WTC11 (cell line): ENCODE data around the gene STOM. TPM values are rescaled to one million over a fixed set of nuclear protein-coding genes. Genes with fewer than 3 reads are reported as not detected.

Experiments
- ATAC-seq: fragments of 200-7000 bp; cut with Tn5 transposase; 2 replicates; pipeline ENCODE4 v1.10.0; 2021; ENCODE audit warnings: mild to moderate bottlenecking, moderate library complexity
- CTCF ChIA-PET: fragments of 300-600 bp; sonication (Branson Sonifier 250); formaldehyde crosslinking; loops from one replicate; lab custom pipeline; 2021; ENCODE audit warnings: antibody characterized with exemption; lab: Charles Lee
- POLR2A ChIA-PET: fragments of 350-600 bp; sonication (Branson Sonifier 250); formaldehyde crosslinking; loops from one replicate; lab custom pipeline; 2021; ENCODE audit warnings: antibody characterized with exemption; lab: Charles Lee
- DNase-seq: peaks from one replicate; pipeline ENCODE4 v3.0.0; 2021; ENCODE audit warnings: low spot score
- H3K27ac Mint-ChIP-seq: 2 replicates; pipeline ENCODE4 v1.8.0; 2021; ENCODE audit warnings: mixed read lengths
- H3K27me3 Mint-ChIP-seq: 2 replicates; pipeline ENCODE4 v1.8.0; 2021; ENCODE audit warnings: low read depth, mild to moderate bottlenecking, moderate library complexity, mixed read lengths
- H3K36me3 Mint-ChIP-seq: 2 replicates; pipeline ENCODE4 v1.8.0; 2021; ENCODE audit warnings: mixed read lengths
- H3K4me1 Mint-ChIP-seq: 2 replicates; pipeline ENCODE4 v1.8.0; 2022; ENCODE audit warnings: mixed read lengths
- H3K4me3 Mint-ChIP-seq: 2 replicates; pipeline ENCODE4 v1.8.0; 2021; ENCODE audit warnings: mild to moderate bottlenecking, moderate library complexity, mixed read lengths
- H3K9me3 Mint-ChIP-seq: 2 replicates; pipeline ENCODE4 v1.8.0; 2021; ENCODE audit warnings: mixed read lengths
- ATF2 ChIP-seq: sonication (generic); formaldehyde crosslinking; IDR thresholded peaks from 2 replicates; pipeline ENCODE4 v1.8.1; 2022; ENCODE audit warnings: low read depth, missing genetic modification reagents, borderline replicate concordance
- ESRRA ChIP-seq: sonication (generic); formaldehyde crosslinking; IDR thresholded peaks from 2 replicates; pipeline ENCODE4 v1.8.1; 2022; ENCODE audit warnings: mild to moderate bottlenecking, missing genetic modification reagents, borderline replicate concordance
- FOXP4 ChIP-seq: sonication (generic); formaldehyde crosslinking; IDR thresholded peaks from 2 replicates; pipeline ENCODE4 v1.8.0; 2022; ENCODE audit warnings: mild to moderate bottlenecking, missing genetic modification reagents
- OVOL2 ChIP-seq: fragments of 250-450 bp; sonication (Bioruptor Pico); IDR thresholded peaks from 2 replicates; pipeline ENCODE4 v1.9.0; 2021; ENCODE audit warnings: mild to moderate bottlenecking, borderline replicate concordance
- PRRX2 ChIP-seq: fragments of 250-450 bp; sonication (Bioruptor Pico); IDR thresholded peaks from 2 replicates; pipeline ENCODE4 v1.8.0; 2021; ENCODE audit warnings: mild to moderate bottlenecking
- RORB ChIP-seq: fragments of 250-450 bp; sonication (Bioruptor Pico); IDR thresholded peaks from 2 replicates; pipeline ENCODE4 v1.9.0; 2021; ENCODE audit warnings: mild to moderate bottlenecking
- SP1 ChIP-seq: sonication (generic); formaldehyde crosslinking; conservative IDR thresholded peaks from 2 replicates; pipeline ENCODE4 v1.8.1; 2022; ENCODE audit warnings: missing genetic modification reagents
- STAT6 ChIP-seq: sonication (generic); formaldehyde crosslinking; conservative IDR thresholded peaks from 2 replicates; pipeline ENCODE4 v1.8.1; 2023; ENCODE audit warnings: mild to moderate bottlenecking, low read depth, missing genetic modification reagents, moderate library complexity
- TP53 ChIP-seq: sonication (generic); formaldehyde crosslinking; IDR thresholded peaks from 2 replicates; pipeline ENCODE4 v1.8.1; 2023; ENCODE audit warnings: mild to moderate bottlenecking, missing genetic modification reagents
- USF1 ChIP-seq: sonication (generic); formaldehyde crosslinking; IDR thresholded peaks from 2 replicates; pipeline ENCODE4 v1.8.0; 2022; ENCODE audit warnings: mild to moderate bottlenecking, missing genetic modification reagents
- USF2 ChIP-seq: sonication (generic); formaldehyde crosslinking; IDR thresholded peaks from 2 replicates; pipeline ENCODE4 v1.8.1; 2023; ENCODE audit warnings: mild to moderate bottlenecking, missing genetic modification reagents, moderate library complexity
- ZNF281 ChIP-seq: sonication (generic); formaldehyde crosslinking; IDR thresholded peaks from 2 replicates; pipeline ENCODE4 v1.8.0; 2023; ENCODE audit warnings: mild to moderate bottlenecking, missing genetic modification reagents
- ZNF423 ChIP-seq: fragments of 250-450 bp; sonication (Bioruptor Pico); IDR thresholded peaks from 2 replicates; pipeline ENCODE4 v2.1.2; 2022; ENCODE audit warnings: mild to moderate bottlenecking, moderate library complexity
- total RNA-seq: library from RNA; stranded (reverse); gene quantifications from 3 replicates; pipeline ENCODE4 v1.2.3, GENCODE V29; 2021
- TF ChIP-seq, protein P1 (sequence below): fragments of 250-450 bp; sonication (Bioruptor Pico); IDR thresholded peaks from 2 replicates; pipeline ENCODE4 v1.9.0; 2021; ENCODE audit warnings: moderate library complexity, mild to moderate bottlenecking, inconsistent platforms, borderline replicate concordance

STOM gene
- total RNA-seq, 1 experiment from 2014 or later: 32.9 TPM

GRCh38 chr9:121318631-121319382 is 51.2 kb downstream of the STOM start (continued):
- TF ChIP-seq USF2: no peak
- no peak for TF ChIP-seq TP53

DNA sequence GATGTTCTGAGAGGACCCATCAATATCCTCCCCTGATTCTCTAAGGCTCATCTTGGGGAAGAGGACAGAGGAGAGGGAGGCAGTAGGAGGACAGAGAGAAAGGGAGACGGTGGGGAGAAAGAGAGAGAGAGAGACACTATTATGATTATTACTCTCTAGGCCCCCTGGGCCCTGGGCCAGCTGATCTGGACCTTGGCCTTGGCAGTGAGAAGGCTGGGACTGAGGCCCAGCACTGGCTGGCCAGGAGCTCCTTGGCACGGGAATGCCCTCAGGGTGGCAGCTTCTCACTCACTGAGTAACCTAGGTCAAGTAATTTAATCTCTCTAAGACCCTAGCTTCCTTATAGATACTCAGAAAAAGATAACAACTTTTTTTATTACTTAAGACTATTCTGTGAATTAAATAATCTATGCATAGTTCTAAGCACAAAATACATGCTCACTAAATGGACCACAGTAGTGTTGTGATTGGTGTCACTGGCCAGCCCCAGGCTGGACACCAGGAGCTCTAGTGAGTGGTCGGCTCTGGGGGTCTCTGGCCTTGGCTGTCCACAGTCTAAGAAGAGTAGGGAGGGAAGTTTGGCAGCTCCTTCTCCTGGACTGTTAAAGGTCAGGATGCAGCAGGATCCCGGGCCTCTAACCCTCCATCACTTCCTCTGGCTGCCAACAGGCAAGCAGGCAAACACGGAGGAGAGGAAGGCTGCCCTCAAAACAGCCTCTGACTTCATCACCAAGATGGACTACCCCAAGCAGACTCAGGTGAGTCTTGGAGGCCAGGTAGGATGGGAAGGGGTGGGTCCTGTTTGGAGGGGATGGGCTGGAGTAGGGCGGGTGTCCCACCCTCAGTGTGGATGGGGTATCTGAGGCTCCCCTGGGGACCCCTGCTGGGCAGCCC is 52.1 kb downstream of the STOM start:
- DNase-seq: no peak
- H3K9me3 Mint-ChIP-seq: peaks cover 5% of the 10 kb centered on the region; the same call in 1 of the 2 replicates
- TF ChIP-seq, protein P1, sequence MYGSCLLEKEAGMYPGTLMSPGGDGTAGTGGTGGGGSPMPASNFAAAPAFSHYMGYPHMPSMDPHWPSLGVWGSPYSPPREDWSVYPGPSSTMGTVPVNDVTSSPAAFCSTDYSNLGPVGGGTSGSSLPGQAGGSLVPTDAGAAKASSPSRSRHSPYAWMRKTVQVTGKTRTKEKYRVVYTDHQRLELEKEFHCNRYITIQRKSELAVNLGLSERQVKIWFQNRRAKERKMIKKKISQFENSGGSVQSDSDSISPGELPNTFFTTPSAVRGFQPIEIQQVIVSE (CRISPR knock-in tag): no peak
- TF ChIP-seq RORB (no peak), SP1 (CRISPR knock-in tag) (no peak), FOXP4 (no peak), ESRRA (CRISPR knock-in tag) (no peak), USF1 (CRISPR knock-in tag) (no peak), ZNF423 (CRISPR knock-in tag) (no peak), OVOL2 (CRISPR knock-in tag) (no peak), STAT6 (CRISPR knock-in tag) (no peak), PRRX2 (CRISPR knock-in tag) (no peak), ZNF281 (no peak), ATF2 (no peak)
- H3K36me3 Mint-ChIP-seq: peaks cover 8% of the 10 kb centered on the region
- no peaks in the 10 kb centered on the region for H3K4me1 Mint-ChIP-seq
- ChIA-PET CTCF (interaction anchor here (0.7 to 2.2 kb wide), 4 partner anchors 9 to 40 kb away, joined by 3 to 14 read pairs (median 4); no protein-coding TSS in a partner anchor), POLR2A (no interaction called here)
- no peak overlapping the region for H3K4me3 Mint-ChIP-seq
- ATAC-seq: no peak
- no peaks in the 10 kb centered on the region for H3K27me3 Mint-ChIP-seq
- no peak overlapping the region for H3K27ac Mint-ChIP-seq
